ENCODE data around the gene SPHKAP.

Gene SPHKAP

GRCh38 chr2:228039752-228040534 lies 141.5 kb downstream of the SPHKAP start:
- FAIRE-seq (peak; percentile 94), DNase-seq (ENCODE audit: insufficient read length, low spot score) (no peak)
- peak; percentile 46 for TF ChIP-seq CTCF (IDR thresholded peaks at IDR 0.05; ENCODE audit: insufficient read depth, missing control alignments)

- DNase-seq (ENCODE audit: insufficient read length, low spot score) (no peak), FAIRE-seq (no peak)
- TF ChIP-seq CTCF (IDR thresholded peaks at IDR 0.05; ENCODE audit: insufficient read depth, missing control alignments): no peak
These were observed 142.5 kb downstream of the SPHKAP start for GRCh38 chr2:228038967-228039366.

- DNase-seq (ENCODE audit: insufficient read length, low spot score): no peak
- TF ChIP-seq CTCF (IDR thresholded peaks at IDR 0.05; ENCODE audit: insufficient read depth, missing control alignments): no peak
- FAIRE-seq: no peak
These were observed 143.6 kb downstream of the SPHKAP start for GRCh38 chr2:228037915-228038314.

- no peak for TF ChIP-seq CTCF (IDR thresholded peaks at IDR 0.05; ENCODE audit: insufficient read depth, missing control alignments)
- no peak for FAIRE-seq
These were observed 157.9 kb downstream of the SPHKAP start for GRCh38 chr2:228023619-228024018.

GRCh38 chr2:228018311-228018710 lies 163.2 kb downstream of the SPHKAP start:
- no peak for TF ChIP-seq CTCF (IDR thresholded peaks at IDR 0.05; ENCODE audit: insufficient read depth, missing control alignments)
- FAIRE-seq (no peak), DNase-seq (ENCODE audit: insufficient read length, low spot score) (no peak)

More at GRCh38 chr2:228023619-228024018, 157.9 kb downstream of the SPHKAP start:
- no peak for DNase-seq (ENCODE audit: insufficient read length, low spot score)

- FAIRE-seq (no peak), DNase-seq (ENCODE audit: insufficient read length, low spot score) (no peak)
- TF ChIP-seq CTCF (IDR thresholded peaks at IDR 0.05; ENCODE audit: insufficient read depth, missing control alignments): no peak
These were observed 163.7 kb downstream of the SPHKAP start for GRCh38 chr2:228017784-228018183.

- TF ChIP-seq CTCF (IDR thresholded peaks at IDR 0.05; ENCODE audit: insufficient read depth, missing control alignments): no peak
- no peak for DNase-seq (ENCODE audit: insufficient read length, low spot score)
- FAIRE-seq: no peak
These were observed 165.1 kb downstream of the SPHKAP start for GRCh38 chr2:228016402-228016801.
